ENCODE measurements around the gene RBP2.
"Not testable (repeated sequence)": the region's sequence is repeated elsewhere in the genome, so short reads cannot be mapped to it uniquely, and the experiment has no call there.

Gene RBP2

GRCh38 chr3:139430493-139430892 lies 45.8 kb downstream of the RBP2 start:
- Histone ChIP-seq H3K36me3 (ENCODE audit: control insufficient read depth in 5 of 5, insufficient read depth in 5 of 5, low read length in 5 of 5) (peaks cover 0 to 5% (median 2%) of the 10 kb centered on the region in 5 donors), H3K9ac (ENCODE audit: low read length in 5 of 5) (no peak overlapping the region), H3K27me3 (ENCODE audit: control insufficient read depth in 5 of 5, insufficient read depth in 4 of 5, low read length in 5 of 5) (no peaks in the 10 kb centered on the region), H3K9me3 (ENCODE audit: control insufficient read depth in 5 of 5, low read length in 5 of 5) (no peaks in the 10 kb centered on the region), H3K4me1 (ENCODE audit: control insufficient read depth in 5 of 5, insufficient read depth in 5 of 5, low read length in 5 of 5) (peaks cover 0 to 22% (median 9%) of the 10 kb centered on the region in 5 donors), H3K27ac (ENCODE audit: low read depth, low read length) (no peak overlapping the region), H3K4me3 (ENCODE audit: low read depth in 1 of 5, low read length in 5 of 5) (no peak overlapping the region)

GRCh38 chr3:139427283-139428060 lies 48.8 kb downstream of the RBP2 start:
- no peak overlapping the region for H3K4me3 ChIP-seq (ENCODE audit: low read depth in 1 of 5, low read length in 5 of 5)
- H3K36me3 ChIP-seq (ENCODE audit: control insufficient read depth in 5 of 5, insufficient read depth in 5 of 5, low read length in 5 of 5), result peaks cover 0 to 21% (median 7%) of the 10 kb centered on the region in 5 donors
- peaks cover 0 to 6% (median 0%) of the 10 kb centered on the region in 5 donors for H3K4me1 ChIP-seq (ENCODE audit: control insufficient read depth in 5 of 5, insufficient read depth in 5 of 5, low read length in 5 of 5)
- no peak overlapping the region for H3K9ac ChIP-seq (ENCODE audit: low read length in 5 of 5)
- H3K27me3 ChIP-seq (ENCODE audit: control insufficient read depth in 5 of 5, insufficient read depth in 4 of 5, low read length in 5 of 5), result no peaks in the 10 kb centered on the region
- no peaks in the 10 kb centered on the region for H3K9me3 ChIP-seq (ENCODE audit: control insufficient read depth in 5 of 5, low read length in 5 of 5)
- no peak overlapping the region for H3K27ac ChIP-seq (ENCODE audit: low read depth, low read length)

- H3K4me1 ChIP-seq (ENCODE audit: control insufficient read depth in 5 of 5, insufficient read depth in 5 of 5, low read length in 5 of 5), result peaks cover 0 to 6% (median 0%) of the 10 kb centered on the region in 5 donors
- no peak overlapping the region for H3K9ac ChIP-seq (ENCODE audit: low read length in 5 of 5)
- no peaks in the 10 kb centered on the region for H3K9me3 ChIP-seq (ENCODE audit: control insufficient read depth in 5 of 5, low read length in 5 of 5)
- no peak overlapping the region for H3K4me3 ChIP-seq (ENCODE audit: low read depth in 1 of 5, low read length in 5 of 5)
- H3K27me3 ChIP-seq (ENCODE audit: control insufficient read depth in 5 of 5, insufficient read depth in 4 of 5, low read length in 5 of 5), result no peaks in the 10 kb centered on the region
- H3K27ac ChIP-seq (ENCODE audit: low read depth, low read length), result no peak overlapping the region
- peaks cover 0 to 28% (median 7%) of the 10 kb centered on the region in 5 donors for H3K36me3 ChIP-seq (ENCODE audit: control insufficient read depth in 5 of 5, insufficient read depth in 5 of 5, low read length in 5 of 5)
Observed at GRCh38 chr3:139425745-139426400, 50.4 kb downstream of the RBP2 start.

- peaks cover 0 to 3% (median 0%) of the 10 kb centered on the region in 5 donors for H3K4me1 ChIP-seq (ENCODE audit: control insufficient read depth in 5 of 5, insufficient read depth in 5 of 5, low read length in 5 of 5)
- no peak overlapping the region for H3K9ac ChIP-seq (ENCODE audit: low read length in 5 of 5)
- H3K4me3 ChIP-seq (ENCODE audit: low read depth in 1 of 5, low read length in 5 of 5), result no peak overlapping the region
- H3K9me3 ChIP-seq (ENCODE audit: control insufficient read depth in 5 of 5, low read length in 5 of 5), result no peaks in the 10 kb centered on the region
- no peak overlapping the region for H3K27ac ChIP-seq (ENCODE audit: low read depth, low read length)
- H3K27me3 ChIP-seq (ENCODE audit: control insufficient read depth in 5 of 5, insufficient read depth in 4 of 5, low read length in 5 of 5), result no peaks in the 10 kb centered on the region
- peaks cover 0 to 28% (median 7%) of the 10 kb centered on the region in 5 donors for H3K36me3 ChIP-seq (ENCODE audit: control insufficient read depth in 5 of 5, insufficient read depth in 5 of 5, low read length in 5 of 5)
Observed at GRCh38 chr3:139423232-139423631, 53.1 kb downstream of the RBP2 start.

GRCh38 chr3:139421460-139421859 lies 54.9 kb downstream of the RBP2 start:
- H3K4me3 ChIP-seq (ENCODE audit: low read depth in 1 of 5, low read length in 5 of 5), result no peak overlapping the region
- no peaks in the 10 kb centered on the region for H3K27me3 ChIP-seq (ENCODE audit: control insufficient read depth in 5 of 5, insufficient read depth in 4 of 5, low read length in 5 of 5)
- no peaks in the 10 kb centered on the region for H3K4me1 ChIP-seq (ENCODE audit: control insufficient read depth in 5 of 5, insufficient read depth in 5 of 5, low read length in 5 of 5)
- no peak overlapping the region for H3K9ac ChIP-seq (ENCODE audit: low read length in 5 of 5)
- peaks cover 0 to 2% (median 0%) of the 10 kb centered on the region in 5 donors for H3K9me3 ChIP-seq (ENCODE audit: control insufficient read depth in 5 of 5, low read length in 5 of 5)
- H3K27ac ChIP-seq (ENCODE audit: low read depth, low read length), result no peak overlapping the region
- peaks cover 0 to 28% (median 7%) of the 10 kb centered on the region in 5 donors for H3K36me3 ChIP-seq (ENCODE audit: control insufficient read depth in 5 of 5, insufficient read depth in 5 of 5, low read length in 5 of 5)

GRCh38 chr3:139421040-139421439 lies 55.3 kb downstream of the RBP2 start:
- Histone ChIP-seq H3K36me3 (ENCODE audit: control insufficient read depth in 5 of 5, insufficient read depth in 5 of 5, low read length in 5 of 5) (peaks cover 0 to 27% (median 7%) of the 10 kb centered on the region in 5 donors), H3K27ac (ENCODE audit: low read depth, low read length) (no peak overlapping the region), H3K4me3 (ENCODE audit: low read depth in 1 of 5, low read length in 5 of 5) (no peak overlapping the region), H3K9me3 (ENCODE audit: control insufficient read depth in 5 of 5, low read length in 5 of 5) (peaks cover 0 to 6% (median under 1%) of the 10 kb centered on the region in 5 donors), H3K27me3 (ENCODE audit: control insufficient read depth in 5 of 5, insufficient read depth in 4 of 5, low read length in 5 of 5) (no peaks in the 10 kb centered on the region), H3K4me1 (ENCODE audit: control insufficient read depth in 5 of 5, insufficient read depth in 5 of 5, low read length in 5 of 5) (no peaks in the 10 kb centered on the region), H3K9ac (ENCODE audit: low read length in 5 of 5) (no peak overlapping the region)

- H3K4me3 ChIP-seq (ENCODE audit: low read depth in 1 of 5, low read length in 5 of 5), result no peak overlapping the region
- no peaks in the 10 kb centered on the region for H3K27me3 ChIP-seq (ENCODE audit: control insufficient read depth in 5 of 5, insufficient read depth in 4 of 5, low read length in 5 of 5)
- no peak overlapping the region for H3K27ac ChIP-seq (ENCODE audit: low read depth, low read length)
- peaks cover 0 to 12% (median 1%) of the 10 kb centered on the region in 5 donors for H3K36me3 ChIP-seq (ENCODE audit: control insufficient read depth in 5 of 5, insufficient read depth in 5 of 5, low read length in 5 of 5)
- no peak overlapping the region for H3K9ac ChIP-seq (ENCODE audit: low read length in 5 of 5)
- H3K9me3 ChIP-seq (ENCODE audit: control insufficient read depth in 5 of 5, low read length in 5 of 5), result peaks cover 0 to 24% (median 22%) of the 10 kb centered on the region in 5 donors
- H3K4me1 ChIP-seq (ENCODE audit: control insufficient read depth in 5 of 5, insufficient read depth in 5 of 5, low read length in 5 of 5), result no peaks in the 10 kb centered on the region
Observed at GRCh38 chr3:139418144-139418543, 58.2 kb downstream of the RBP2 start.

GRCh38 chr3:139416275-139416674 lies 60.0 kb downstream of the RBP2 start:
- Histone ChIP-seq H3K27ac (ENCODE audit: low read depth, low read length) (no peak overlapping the region), H3K4me1 (ENCODE audit: control insufficient read depth in 5 of 5, insufficient read depth in 5 of 5, low read length in 5 of 5) (no peaks in the 10 kb centered on the region), H3K27me3 (ENCODE audit: control insufficient read depth in 5 of 5, insufficient read depth in 4 of 5, low read length in 5 of 5) (no peaks in the 10 kb centered on the region), H3K9me3 (ENCODE audit: control insufficient read depth in 5 of 5, low read length in 5 of 5) (peaks cover 0 to 34% (median 29%) of the 10 kb centered on the region in 5 donors), H3K36me3 (ENCODE audit: control insufficient read depth in 5 of 5, insufficient read depth in 5 of 5, low read length in 5 of 5) (peaks cover 0 to under 1% (median 0%) of the 10 kb centered on the region in 5 donors), H3K9ac (ENCODE audit: low read length in 5 of 5) (no peak overlapping the region), H3K4me3 (ENCODE audit: low read depth in 1 of 5, low read length in 5 of 5) (no peak overlapping the region)

- no peaks in the 10 kb centered on the region for H3K27me3 ChIP-seq (ENCODE audit: control insufficient read depth in 5 of 5, insufficient read depth in 4 of 5, low read length in 5 of 5)
- no peaks in the 10 kb centered on the region for H3K4me1 ChIP-seq (ENCODE audit: control insufficient read depth in 5 of 5, insufficient read depth in 5 of 5, low read length in 5 of 5)
- no peaks in the 10 kb centered on the region for H3K36me3 ChIP-seq (ENCODE audit: control insufficient read depth in 5 of 5, insufficient read depth in 5 of 5, low read length in 5 of 5)
- H3K27ac ChIP-seq (ENCODE audit: low read depth, low read length), result no peak overlapping the region
- no peak overlapping the region for H3K9ac ChIP-seq (ENCODE audit: low read length in 5 of 5)
- H3K4me3 ChIP-seq (ENCODE audit: low read depth in 1 of 5, low read length in 5 of 5), result no peak overlapping the region
- peaks cover 0 to 39% (median 29%) of the 10 kb centered on the region in 5 donors for H3K9me3 ChIP-seq (ENCODE audit: control insufficient read depth in 5 of 5, low read length in 5 of 5)
Observed at GRCh38 chr3:139414608-139415224, 61.6 kb downstream of the RBP2 start.

- H3K9ac ChIP-seq (ENCODE audit: low read length in 5 of 5); H3K4me3 ChIP-seq (ENCODE audit: low read depth in 1 of 5, low read length in 5 of 5); H3K4me1 ChIP-seq (ENCODE audit: control insufficient read depth in 5 of 5, insufficient read depth in 5 of 5, low read length in 5 of 5); H3K27me3 ChIP-seq (ENCODE audit: control insufficient read depth in 5 of 5, insufficient read depth in 4 of 5, low read length in 5 of 5); H3K36me3 ChIP-seq (ENCODE audit: control insufficient read depth in 5 of 5, insufficient read depth in 5 of 5, low read length in 5 of 5); H3K27ac ChIP-seq (ENCODE audit: low read depth, low read length): not testable (repeated sequence)
- H3K9me3 ChIP-seq (ENCODE audit: control insufficient read depth in 5 of 5, low read length in 5 of 5), result peaks cover 0 to 42% (median 29%) of the 10 kb centered on the region in 5 donors
Observed at GRCh38 chr3:139412891-139413290, 63.4 kb downstream of the RBP2 start.

Measured in subcutaneous abdominal adipose tissue (tissue), 5 donors.